ENCODE measurements around the gene NIPAL3.

The NIPAL3 gene

DNA sequence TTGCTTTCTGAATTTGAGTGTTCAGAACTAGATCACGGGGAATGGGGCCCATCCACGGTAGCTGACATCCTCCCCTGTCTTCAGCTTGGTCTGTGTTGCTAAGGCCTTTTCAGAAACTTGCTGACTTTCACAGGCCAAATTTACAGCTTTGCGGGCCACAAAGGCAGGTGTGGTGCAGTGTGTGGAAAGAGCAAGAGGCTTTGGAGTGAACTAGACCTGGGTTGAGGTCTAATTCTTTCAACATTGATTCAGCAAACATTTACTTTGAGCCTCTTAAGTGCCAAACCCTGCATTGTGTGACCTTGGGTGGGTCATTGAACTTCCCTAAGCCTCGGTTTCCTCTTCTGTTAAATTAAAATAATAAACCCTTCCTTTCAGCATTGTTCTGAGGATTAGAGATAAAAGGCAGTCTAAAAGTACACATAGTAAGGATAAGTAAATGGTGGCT lies 26.3 kb upstream of the NIPAL3 start:
- TF ChIP-seq, protein P1, sequence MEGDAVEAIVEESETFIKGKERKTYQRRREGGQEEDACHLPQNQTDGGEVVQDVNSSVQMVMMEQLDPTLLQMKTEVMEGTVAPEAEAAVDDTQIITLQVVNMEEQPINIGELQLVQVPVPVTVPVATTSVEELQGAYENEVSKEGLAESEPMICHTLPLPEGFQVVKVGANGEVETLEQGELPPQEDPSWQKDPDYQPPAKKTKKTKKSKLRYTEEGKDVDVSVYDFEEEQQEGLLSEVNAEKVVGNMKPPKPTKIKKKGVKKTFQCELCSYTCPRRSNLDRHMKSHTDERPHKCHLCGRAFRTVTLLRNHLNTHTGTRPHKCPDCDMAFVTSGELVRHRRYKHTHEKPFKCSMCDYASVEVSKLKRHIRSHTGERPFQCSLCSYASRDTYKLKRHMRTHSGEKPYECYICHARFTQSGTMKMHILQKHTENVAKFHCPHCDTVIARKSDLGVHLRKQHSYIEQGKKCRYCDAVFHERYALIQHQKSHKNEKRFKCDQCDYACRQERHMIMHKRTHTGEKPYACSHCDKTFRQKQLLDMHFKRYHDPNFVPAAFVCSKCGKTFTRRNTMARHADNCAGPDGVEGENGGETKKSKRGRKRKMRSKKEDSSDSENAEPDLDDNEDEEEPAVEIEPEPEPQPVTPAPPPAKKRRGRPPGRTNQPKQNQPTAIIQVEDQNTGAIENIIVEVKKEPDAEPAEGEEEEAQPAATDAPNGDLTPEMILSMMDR (IDR thresholded peaks at IDR 0.05; ENCODE audit: insufficient read depth, low read depth, low read length, missing control alignments): no peak

DNA sequence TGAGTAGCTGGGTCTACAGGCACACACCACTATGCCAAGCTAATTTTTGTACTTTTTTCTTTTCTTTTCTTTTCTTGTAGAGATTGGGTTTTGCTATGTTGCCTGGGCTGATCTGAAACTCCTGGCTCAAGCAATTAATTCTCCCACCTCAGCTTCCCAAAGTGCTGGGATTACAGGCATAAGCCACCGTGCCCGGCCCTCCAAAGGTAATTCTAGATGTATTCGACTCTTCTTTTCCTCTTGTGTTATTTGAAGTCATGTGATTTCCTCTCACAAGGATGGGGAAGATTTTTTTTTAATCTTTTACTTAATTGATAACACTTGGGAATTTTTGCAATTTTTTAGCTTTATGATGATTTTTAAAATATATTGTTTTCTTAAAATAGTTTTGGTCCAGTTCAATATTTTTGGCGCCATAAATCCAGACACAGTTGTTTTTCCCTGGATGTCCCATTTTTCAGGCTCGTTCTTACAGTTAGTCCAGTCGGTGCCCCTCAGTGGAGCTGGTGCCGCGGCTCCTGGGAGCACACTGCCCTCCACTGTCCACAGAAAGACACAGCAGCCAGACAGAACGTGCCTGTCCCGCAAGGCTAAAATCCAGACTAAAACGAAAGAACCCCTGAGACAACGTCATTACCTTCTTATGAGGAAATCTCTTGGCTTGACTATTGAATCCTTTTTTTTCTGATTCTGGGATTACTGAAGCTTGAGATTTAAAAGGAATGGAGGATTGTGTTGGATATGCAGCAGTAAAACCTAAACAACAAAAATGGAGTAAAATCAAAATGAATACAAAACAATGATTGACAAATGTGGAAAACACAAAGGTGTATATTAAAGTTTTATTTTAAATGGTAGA lies 24.4 kb upstream of the NIPAL3 start:
- TF ChIP-seq, protein P1 (IDR thresholded peaks at IDR 0.05; ENCODE audit: insufficient read depth, low read depth, low read length, missing control alignments): peak; percentile 93
- H3K4me3 ChIP-seq (ENCODE audit: low read depth, low read length): peak overlapping the region; percentile 52

More for the DNA sequence above, 26.3 kb upstream of the NIPAL3 start:
- H3K4me3 ChIP-seq (ENCODE audit: low read depth, low read length): no peak overlapping the region
- peak; percentile 66 for DNase-seq (ENCODE audit: low read depth)

DNA sequence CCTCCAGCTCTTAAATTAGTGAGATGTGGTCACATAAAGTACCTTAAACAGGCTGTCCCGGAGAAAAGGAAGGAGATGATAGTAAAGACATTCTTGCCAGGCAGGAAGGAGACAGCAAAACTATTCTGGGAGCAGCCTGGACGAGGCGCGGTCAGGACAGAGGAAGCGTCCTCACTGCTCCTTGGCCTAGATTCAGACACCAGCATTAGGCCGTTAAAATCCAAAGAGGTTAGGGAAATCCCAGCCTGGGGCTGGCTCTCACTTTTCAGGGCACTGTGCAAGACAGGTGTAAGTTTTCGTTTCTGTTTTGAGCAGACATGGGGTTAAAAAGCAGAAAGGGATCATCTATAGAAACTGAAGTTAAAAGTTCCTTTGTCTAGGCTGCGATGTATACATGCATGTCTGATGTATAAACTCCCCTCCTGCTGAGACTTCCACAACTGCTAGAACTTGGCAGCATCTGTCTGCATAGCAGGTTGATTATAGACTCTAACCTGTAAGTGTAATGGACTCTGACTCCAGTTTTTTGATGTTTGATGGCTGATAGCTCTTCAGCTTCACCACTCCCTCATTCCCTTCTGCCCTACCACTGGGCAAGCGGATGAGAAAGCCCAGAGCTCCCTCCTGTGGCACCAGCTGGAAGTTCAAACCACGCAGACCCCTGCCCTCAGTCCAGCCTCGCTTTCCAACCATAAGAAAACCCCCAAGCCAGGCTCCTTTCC lies 23.6 kb upstream of the NIPAL3 start:
- TF ChIP-seq, protein P1 (IDR thresholded peaks at IDR 0.05; ENCODE audit: insufficient read depth, low read depth, low read length, missing control alignments): peak; percentile 82
- peak; percentile 91 for DNase-seq (ENCODE audit: low read depth)
- peak overlapping the region; percentile 52 for H3K4me3 ChIP-seq (ENCODE audit: low read depth, low read length)

More for the DNA sequence above, 24.4 kb upstream of the NIPAL3 start:
- peak; percentile 91 for DNase-seq (ENCODE audit: low read depth)

DNA sequence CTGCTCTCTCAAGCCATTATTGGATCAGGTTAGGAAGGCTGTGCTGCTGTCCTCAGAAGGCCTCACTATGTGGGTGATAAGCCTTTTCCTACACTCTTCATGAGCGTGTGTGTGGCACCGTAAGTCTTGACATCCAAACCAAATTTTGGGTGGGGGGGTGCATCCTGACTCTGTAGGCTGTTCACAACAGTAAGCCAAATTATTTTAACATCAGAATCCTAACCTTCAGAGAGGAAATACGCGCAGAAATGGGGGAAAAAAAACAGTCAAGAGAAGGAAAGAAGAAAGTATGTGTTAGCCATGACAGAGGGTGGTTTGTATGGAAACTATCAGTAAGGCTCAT lies 23.0 kb upstream of the NIPAL3 start:
- peak overlapping the region; percentile 52 for H3K4me3 ChIP-seq (ENCODE audit: low read depth, low read length)
- DNase-seq (ENCODE audit: low read depth): no peak
- TF ChIP-seq, protein P1 (IDR thresholded peaks at IDR 0.05; ENCODE audit: insufficient read depth, low read depth, low read length, missing control alignments): no peak

DNA sequence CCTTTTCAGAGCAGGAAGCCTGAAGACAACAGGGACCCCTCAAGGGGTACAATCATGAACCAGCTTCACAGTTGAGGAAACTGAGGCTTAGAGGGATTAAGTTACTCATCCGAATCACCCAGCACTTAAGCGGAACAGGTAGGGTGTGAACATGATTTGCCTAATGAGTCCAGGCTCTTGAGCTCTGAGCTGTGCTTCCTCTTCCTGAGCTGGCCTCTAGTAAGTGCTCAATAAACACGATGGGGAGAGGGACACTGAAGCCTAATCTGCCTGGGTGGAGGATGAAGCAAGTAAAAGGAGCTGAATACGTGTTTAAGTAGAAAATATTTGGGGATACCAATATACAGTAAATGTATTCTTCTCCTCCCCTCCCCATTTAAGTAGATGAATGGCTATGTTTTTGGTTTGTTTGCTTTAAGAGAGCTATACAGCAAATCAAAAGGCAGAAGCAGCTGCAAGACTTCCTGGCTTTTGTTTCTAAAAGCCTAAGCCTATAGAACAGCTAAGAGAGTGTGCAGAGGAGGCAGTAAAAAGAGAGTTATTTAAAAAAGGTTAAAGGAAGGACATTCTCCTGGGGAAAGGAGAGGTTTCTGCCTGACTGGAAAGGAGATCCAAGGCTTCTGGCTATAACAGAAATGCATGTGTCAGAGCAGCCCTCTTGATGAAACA lies 22.5 kb upstream of the NIPAL3 start:
- peak; percentile 69 for DNase-seq (ENCODE audit: low read depth)
- H3K4me3 ChIP-seq (ENCODE audit: low read depth, low read length): no peak overlapping the region
- TF ChIP-seq, protein P1 (IDR thresholded peaks at IDR 0.05; ENCODE audit: insufficient read depth, low read depth, low read length, missing control alignments): no peak

DNA sequence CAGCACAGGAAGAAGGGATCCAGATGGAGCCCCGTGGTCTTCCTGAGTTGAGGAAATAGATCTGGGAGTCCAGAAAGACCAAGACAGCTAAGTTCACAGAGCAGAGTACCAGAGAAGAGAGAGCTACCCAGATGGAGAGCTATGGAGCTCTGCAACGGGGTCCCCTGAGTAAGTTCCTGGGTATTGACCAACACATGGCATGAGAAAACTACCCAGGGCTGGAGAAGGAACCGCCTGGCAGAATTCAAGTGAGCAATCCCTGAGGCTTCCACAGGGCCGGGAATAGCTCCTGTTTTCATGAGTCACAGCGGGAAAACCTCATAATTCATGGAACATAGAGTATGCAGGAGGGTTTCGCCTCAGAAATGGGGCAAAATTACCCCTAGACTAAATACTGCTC lies 21.7 kb upstream of the NIPAL3 start:
- H3K4me3 ChIP-seq (ENCODE audit: low read depth, low read length): no peak overlapping the region
- no peak for DNase-seq (ENCODE audit: low read depth)
- TF ChIP-seq, protein P1 (IDR thresholded peaks at IDR 0.05; ENCODE audit: insufficient read depth, low read depth, low read length, missing control alignments): no peak

All from GM12865 (cell line).